ENCODE data around the gene ZCCHC12.
A peak's percentile ranks its signal among the peaks of the same experiment; 100 is the strongest.

ZCCHC12 gene

GRCh38 chrX:118865231-118865630, 41.6 kb downstream of the ZCCHC12 start:
- DNase-seq: peak in 8 of 56 donors; percentile 0 to 8 (median 2)

GRCh38 chrX:118867251-118867650, 43.6 kb downstream of the ZCCHC12 start:
- DNase-seq: no peak

- DNase-seq: peak in 20 of 56 donors; percentile 0 to 44 (median 3)
Observed at GRCh38 chrX:118872102-118872566, 48.5 kb downstream of the ZCCHC12 start.

Measured in nucleus accumbens (tissue), 56 donors.